GM23248 (cell line): ENCODE data around the gene DDX25. TPM values are rescaled to one million over a fixed set of nuclear protein-coding genes. Genes with fewer than 3 reads are reported as not detected.
A peak's percentile ranks its signal among the peaks of the same experiment; 100 is the strongest.

Experiments used
- DNase-seq: peaks from one replicate; pipeline ENCODE4 v3.0.0-alpha.2; 2015
- H2AFZ ChIP-seq: fragments of 200-600 bp; sonication (generic); 2 replicates; pipeline ENCODE4 v1.6.1; 2016; ENCODE audit warnings: antibody characterized with exemption
- H3F3A ChIP-seq: fragments of 200-600 bp; sonication (generic); 2 replicates; pipeline ENCODE4 v1.6.1; 2016; ENCODE audit warnings: mild to moderate bottlenecking, antibody characterized with exemption, mixed run types; ENCODE audit not compliant: insufficient read depth
- H3K27ac ChIP-seq: fragments of 200-600 bp; sonication (generic); 2 replicates; pipeline ENCODE4 v1.5.1; 2016; ENCODE audit warnings: mild to moderate bottlenecking
- H3K27me3 ChIP-seq: fragments of 200-600 bp; sonication (generic); replicated peaks from 2 replicates; pipeline ENCODE4 v1.6.1; 2016; ENCODE audit warnings: mild to moderate bottlenecking; ENCODE audit not compliant: insufficient read depth
- H3K36me3 ChIP-seq: fragments of 200-600 bp; sonication (generic); 2 replicates; pipeline ENCODE4 v1.6.1; 2016; ENCODE audit warnings: low read depth, mild to moderate bottlenecking
- H3K4me1 ChIP-seq: fragments of 200-600 bp; sonication (generic); 2 replicates; pipeline ENCODE4 v1.6.1; 2016; ENCODE audit warnings: mild to moderate bottlenecking; ENCODE audit not compliant: insufficient read depth
- H3K4me2 ChIP-seq: fragments of 200-600 bp; sonication (generic); one replicate; pipeline ENCODE4 v1.6.1; 2016; ENCODE audit warnings: mild to moderate bottlenecking; ENCODE audit not compliant: unreplicated experiment
- H3K4me3 ChIP-seq: fragments of 200-600 bp; sonication (generic); 2 replicates; pipeline ENCODE4 v1.5.1; 2016; ENCODE audit warnings: mild to moderate bottlenecking
- H3K79me2 ChIP-seq: fragments of 200-600 bp; sonication (generic); 2 replicates; pipeline ENCODE4 v1.6.1; 2016; ENCODE audit warnings: mild to moderate bottlenecking; ENCODE audit not compliant: insufficient read depth
- H3K9ac ChIP-seq: fragments of 200-600 bp; sonication (generic); 2 replicates; pipeline ENCODE4 v1.6.1; 2016; ENCODE audit warnings: mild to moderate bottlenecking
- H3K9me2 ChIP-seq: fragments of 200-600 bp; sonication (generic); 2 replicates; pipeline ENCODE4 v1.6.1; 2016; ENCODE audit warnings: mixed run types, mild to moderate bottlenecking, moderate library complexity; ENCODE audit not compliant: insufficient read depth
- H3K9me3 ChIP-seq: fragments of 200-600 bp; sonication (generic); one replicate; pipeline ENCODE4 v1.6.1; 2017; ENCODE audit warnings: low read depth
- H4K20me1 ChIP-seq: fragments of 200-600 bp; sonication (generic); 2 replicates; pipeline ENCODE4 v1.6.0; 2016; ENCODE audit not compliant: insufficient read depth
- EZH2 ChIP-seq: fragments of 200-600 bp; sonication (generic); IDR thresholded peaks from 2 replicates; pipeline ENCODE4 v1.6.1; 2018; ENCODE audit warnings: antibody characterized with exemption, mild to moderate bottlenecking; ENCODE audit not compliant: insufficient read depth, poor library complexity, severe bottlenecking
- EZH2phosphoT487 ChIP-seq: fragments of 200-600 bp; sonication (generic); IDR thresholded peaks from 2 replicates; pipeline ENCODE4 v1.6.1; 2018; ENCODE audit warnings: antibody characterized with exemption, moderate library complexity, mild to moderate bottlenecking, low read depth; ENCODE audit not compliant: insufficient read depth
- WGBS, 2 experiments: methylation state at CpG; one replicate each; pipeline ENCODE4 v1.1.6; 2015 to 2017; ENCODE audit warnings: low lambda C conversion rate in 2 of 2, low coverage in 1 of 2; ENCODE audit errors: missing lambda C conversion rate in 2 of 2; 5-methylcytosine and 5-hydroxymethylcytosine counted together
- in situ Hi-C: fragments of 300-500 bp; cut with MboI; formaldehyde crosslinking; loops from 2 replicates; pipeline ENCODE4 v1.15.0; 2020
- polyA plus RNA-seq: library from polyadenylated mRNA; unstranded; fragments of >200 nt; fragmentation: Nextera tagmentation; extraction: Ambion mirVana; gene quantifications from 2 replicates; pipeline ENCODE4 v1.2.1, GENCODE V29; 2016
- total RNA-seq: library from RNA; depleted of rRNA; stranded (reverse); fragments of >200 nt; shearing (Covaris generic); gene quantifications from 2 replicates; pipeline ENCODE4 v1.2.3, GENCODE V29; 2014

The DDX25 gene
- total and polyA plus RNA-seq, 2 experiments from 2014 or later = not detected

DNA sequence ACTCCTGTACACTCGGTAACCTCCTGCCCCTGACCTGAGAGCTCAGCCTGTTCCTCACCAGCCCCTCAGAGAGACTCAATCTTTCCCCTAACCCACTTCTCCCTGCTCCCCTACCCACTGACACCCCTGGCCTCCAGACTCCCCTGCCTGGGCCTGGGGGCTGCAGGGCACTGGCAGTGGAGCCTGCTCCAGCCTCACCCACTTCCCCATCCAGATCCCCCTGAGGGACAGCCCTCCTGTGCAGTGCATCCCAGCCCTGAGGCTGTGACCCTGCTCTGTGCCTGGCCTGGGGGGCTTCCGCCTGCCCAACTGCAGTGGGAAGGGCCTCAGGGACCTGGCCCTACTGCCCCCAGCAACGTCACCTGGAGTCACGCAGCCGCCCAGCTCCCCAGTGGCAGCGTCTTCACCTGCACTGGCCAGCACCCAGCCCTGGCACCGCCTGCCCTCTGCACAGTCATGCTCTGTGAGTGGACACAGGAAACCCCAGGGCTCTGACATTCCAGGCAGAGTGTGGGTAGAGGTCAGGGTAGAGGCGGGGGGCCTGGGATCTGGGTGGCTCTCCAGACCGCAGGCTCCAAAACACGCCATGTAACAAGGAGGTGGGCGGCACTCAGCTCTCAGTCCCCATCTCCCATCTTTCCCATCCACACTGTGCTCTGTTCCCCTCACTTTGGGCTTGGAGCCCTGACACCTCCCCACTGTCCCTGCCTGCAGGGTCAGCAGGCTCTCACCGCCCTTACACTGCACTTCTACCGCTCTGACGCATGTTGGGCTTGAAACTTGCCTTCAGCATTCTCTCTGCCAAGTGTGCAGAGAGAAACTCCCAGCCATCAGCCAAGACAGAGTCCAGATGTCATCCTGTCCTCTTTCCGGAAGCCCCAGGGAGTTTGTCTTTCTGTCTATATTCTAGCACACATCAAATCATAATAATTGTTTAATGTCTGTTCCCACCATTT lies 46.7 kb downstream of the DDX25 start:
- 55% methylated on average over 15 of the region's 15 CpGs for WGBS, 2 experiments
- H3K4me2 ChIP-seq = peak overlapping the region; percentile 12

GRCh38 chr11:125951731-125952130 lies 47.4 kb downstream of the DDX25 start:
- peaks cover 11% of the 10 kb centered on the region; the same call in 1 of the 2 replicates for H3K27me3 ChIP-seq
- no peaks in the 10 kb centered on the region for H3K79me2 ChIP-seq
- in situ Hi-C loops = no loop called here
- no peaks in the 10 kb centered on the region for H3K36me3 ChIP-seq
- no peak overlapping the region for H2AFZ ChIP-seq
- H3K27ac ChIP-seq = no peak overlapping the region
- no peaks in the 10 kb centered on the region for H4K20me1 ChIP-seq
- WGBS, 2 experiments = 15 to 18% methylated on average over 11 of the region's 11 CpGs
- H3F3A ChIP-seq = no peaks in the 10 kb centered on the region
- H3K9me3 ChIP-seq = no peaks in the 10 kb centered on the region
- H3K9me2 ChIP-seq = no peaks in the 10 kb centered on the region
- H3K4me2 ChIP-seq = peak overlapping the region; percentile 12
- H3K4me1 ChIP-seq = peaks cover 6% of the 10 kb centered on the region; the same call in 1 of the 2 replicates
- no peak for DNase-seq
- TF ChIP-seq EZH2 (no peak), EZH2phosphoT487 (no peak)
- H3K9ac ChIP-seq = no peak overlapping the region
- no peak overlapping the region for H3K4me3 ChIP-seq

More for the DNA sequence above, 46.7 kb downstream of the DDX25 start:
- Histone ChIP-seq H3K4me3 (no peak overlapping the region), H3K9ac (no peak overlapping the region), H3K9me3 (no peaks in the 10 kb centered on the region), H3K79me2 (no peaks in the 10 kb centered on the region), H3F3A (no peaks in the 10 kb centered on the region), H3K36me3 (no peaks in the 10 kb centered on the region), H3K4me1 (peaks cover 6% of the 10 kb centered on the region; the same call in 1 of the 2 replicates), H4K20me1 (no peaks in the 10 kb centered on the region), H3K27me3 (peaks cover 11% of the 10 kb centered on the region; the same call in 1 of the 2 replicates), H3K9me2 (no peaks in the 10 kb centered on the region), H3K27ac (no peak overlapping the region), H2AFZ (no peak overlapping the region)
- in situ Hi-C loops = no loop called here
- TF ChIP-seq EZH2 (no peak), EZH2phosphoT487 (no peak)
- peak; percentile 74 for DNase-seq

- 35 to 41% methylated on average over 2 of the region's 2 CpGs for whole genome bisulfite sequencing, 2 experiments
- H3K27ac ChIP-seq = no peak overlapping the region
- in situ Hi-C loops = no loop called here
Observed at GRCh38 chr11:125952559-125952958, 48.3 kb downstream of the DDX25 start.

DNA sequence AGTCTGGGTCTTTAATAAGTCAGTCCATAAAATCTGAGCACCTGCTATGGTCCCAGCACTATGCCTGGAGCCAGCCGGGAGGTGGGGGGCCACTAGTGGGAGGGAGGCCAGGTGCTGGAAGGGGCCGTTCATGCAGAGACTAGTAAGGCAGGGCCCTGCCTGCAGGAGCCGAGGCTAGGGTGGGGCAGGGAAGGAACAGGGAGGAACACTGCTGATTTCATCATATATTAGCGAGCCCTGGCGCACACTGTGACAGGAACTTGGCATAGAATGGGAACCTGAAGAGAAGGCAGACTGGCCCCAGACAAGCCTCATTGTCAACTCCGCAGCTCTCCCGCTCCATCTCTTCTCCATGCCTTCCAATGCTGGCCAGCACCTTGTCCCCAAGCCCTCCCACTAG lies 48.7 kb downstream of the DDX25 start:
- Histone ChIP-seq H3K9me3 (no peaks in the 10 kb centered on the region), H2AFZ (no peak overlapping the region), H3K9ac (no peak overlapping the region), H3K27ac (no peak overlapping the region), H3K4me1 (peaks cover 6% of the 10 kb centered on the region; the same call in 1 of the 2 replicates), H3K36me3 (no peaks in the 10 kb centered on the region), H3K4me2 (no peak overlapping the region), H3K4me3 (no peak overlapping the region), H3K27me3 (peaks cover 11% of the 10 kb centered on the region; the same call in 1 of the 2 replicates), H3F3A (no peaks in the 10 kb centered on the region), H3K9me2 (no peaks in the 10 kb centered on the region), H3K79me2 (no peaks in the 10 kb centered on the region), H4K20me1 (no peaks in the 10 kb centered on the region)
- in situ Hi-C loops = no loop called here
- DNase-seq = peak; percentile 26
- WGBS, 2 experiments = 11% methylated on average over 7 of the region's 7 CpGs
- TF ChIP-seq EZH2 = no peak
- TF ChIP-seq EZH2phosphoT487 = no peak

More at GRCh38 chr11:125952559-125952958, 48.3 kb downstream of the DDX25 start:
- H3F3A ChIP-seq = no peaks in the 10 kb centered on the region
- no peaks in the 10 kb centered on the region for H3K9me2 ChIP-seq
- TF ChIP-seq EZH2 = no peak
- no peak for TF ChIP-seq EZH2phosphoT487
- H3K79me2 ChIP-seq = no peaks in the 10 kb centered on the region
- H4K20me1 ChIP-seq = no peaks in the 10 kb centered on the region
- H3K9me3 ChIP-seq = no peaks in the 10 kb centered on the region
- H3K36me3 ChIP-seq = no peaks in the 10 kb centered on the region
- H3K27me3 ChIP-seq = peaks cover 11% of the 10 kb centered on the region; the same call in 1 of the 2 replicates
- no peak for DNase-seq
- H3K4me2 ChIP-seq = no peak overlapping the region
- peaks cover 6% of the 10 kb centered on the region; the same call in 1 of the 2 replicates for H3K4me1 ChIP-seq
- no peak overlapping the region for H3K9ac ChIP-seq
- H2AFZ ChIP-seq = no peak overlapping the region
- H3K4me3 ChIP-seq = no peak overlapping the region
